ENCODE measurements around the gene CEP68. TPM values are rescaled to one million over a fixed set of nuclear protein-coding genes. Genes with fewer than 3 reads are reported as not detected.

The CEP68 gene
- total RNA-seq, 4 donors from 2014 or later: 11.6 to 32.2 (median 15.9) TPM

- no peaks in the 10 kb centered on the region for H3K36me3 ChIP-seq
- H3K9me3 ChIP-seq: no peaks in the 10 kb centered on the region
- DNase-seq: no peak
- no peak overlapping the region for H3K27ac ChIP-seq
- peaks cover 16 to 83% (median 44%) of the 10 kb centered on the region in 4 donors for H3K4me1 ChIP-seq
- intact Hi-C loops (cut with DNase I; ENCODE audit: low total_unique reads) (no loop called here), in situ Hi-C loops (cut with MboI; ENCODE audit: low pct_ligation_motif_present in 1 of 4, low pct_unique_long_range_greater_than_20kb in 1 of 4, low sequenced_read_pairs in 3 of 4) (loop anchor here in 3 of 4 donors (10.0 to 25.0 kb wide), 3 partner anchors 123 to 500 kb away; no protein-coding TSS in a partner anchor)
- 83 to 93% methylated on average over 3 to 6 of the region's 8 CpGs for WGBS, 2 donors (ENCODE audit: low coverage in 1 of 2)
- H3K27me3 ChIP-seq: no peaks in the 10 kb centered on the region
- no peak for TF ChIP-seq POLR2AphosphoS5 (IDR thresholded peaks at IDR 0.05)
- H3K4me3 ChIP-seq: no peak overlapping the region
These were observed 5.7 kb downstream of the CEP68 start for GRCh38 chr2:65061910-65062339.

GRCh38 chr2:65062843-65063825 lies 6.9 kb downstream of the CEP68 start:
- TF ChIP-seq POLR2A (IDR thresholded peaks at IDR 0.05): no peak
- no peak for TF ChIP-seq EP300 (IDR thresholded peaks at IDR 0.05; ENCODE audit: low read depth)
- no peak for TF ChIP-seq POLR2AphosphoS5 (IDR thresholded peaks at IDR 0.05)
- no peak for TF ChIP-seq CTCF (IDR thresholded peaks at IDR 0.05)
- in situ Hi-C loops (cut with MboI; ENCODE audit: low pct_ligation_motif_present in 1 of 4, low pct_unique_long_range_greater_than_20kb in 1 of 4, low sequenced_read_pairs in 3 of 4): loop anchor here in 3 of 4 donors (10.0 to 25.0 kb wide), 3 partner anchors 122 to 499 kb away; no protein-coding TSS in a partner anchor
- Histone ChIP-seq H3K9me3 (no peaks in the 10 kb centered on the region), H3K36me3 (no peaks in the 10 kb centered on the region), H3K27ac (peak overlapping the region in 2 of 4 donors; percentile 36 to 71), H3K4me3 (no peak overlapping the region), H3K27me3 (no peaks in the 10 kb centered on the region), H3K4me1 (peaks cover 11 to 72% (median 32%) of the 10 kb centered on the region in 4 donors)
- WGBS, 2 donors (ENCODE audit: low coverage in 1 of 2): 58 to 77% methylated on average over 3 to 13 of the region's 13 CpGs
- intact Hi-C loops (cut with DNase I; ENCODE audit: low total_unique reads): no loop called here
- no peak for DNase-seq

- no peak overlapping the region for H3K4me3 ChIP-seq
- DNase-seq: peak; percentile 54
- in situ Hi-C loops (cut with MboI; ENCODE audit: low pct_ligation_motif_present in 1 of 4, low pct_unique_long_range_greater_than_20kb in 1 of 4, low sequenced_read_pairs in 3 of 4): loop anchor here in 3 of 4 donors (10.0 to 25.0 kb wide), 3 partner anchors 120 to 497 kb away; no protein-coding TSS in a partner anchor
- H3K27me3 ChIP-seq: no peaks in the 10 kb centered on the region
- peak overlapping the region; percentile 51 to 74 (median 68) for H3K27ac ChIP-seq
- no peaks in the 10 kb centered on the region for H3K36me3 ChIP-seq
- peak in 2 of 3 donors; percentile 12 to 14 for TF ChIP-seq POLR2AphosphoS5 (IDR thresholded peaks at IDR 0.05)
- peak; percentile 66 to 95 (median 76) for TF ChIP-seq CTCF (IDR thresholded peaks at IDR 0.05)
- no peak for TF ChIP-seq POLR2A (IDR thresholded peaks at IDR 0.05)
- peaks cover 11 to 73% (median 28%) of the 10 kb centered on the region in 4 donors for H3K4me1 ChIP-seq
- 28 to 31% methylated on average over 6 to 14 of the region's 14 CpGs for WGBS, 2 donors (ENCODE audit: low coverage in 1 of 2)
- intact Hi-C loops (cut with DNase I; ENCODE audit: low total_unique reads): no loop called here
- no peaks in the 10 kb centered on the region for H3K9me3 ChIP-seq
These were observed 8.7 kb downstream of the CEP68 start for GRCh38 chr2:65064728-65065552.

- no peak overlapping the region for H3K27ac ChIP-seq
- peaks cover 21 to 65% (median 33%) of the 10 kb centered on the region in 4 donors for H3K4me1 ChIP-seq
- intact Hi-C loops (cut with DNase I; ENCODE audit: low total_unique reads): no loop called here
- TF ChIP-seq CTCF (IDR thresholded peaks at IDR 0.05) (no peak), EP300 (IDR thresholded peaks at IDR 0.05; ENCODE audit: low read depth) (no peak), POLR2AphosphoS5 (IDR thresholded peaks at IDR 0.05) (no peak), POLR2A (IDR thresholded peaks at IDR 0.05) (no peak)
- in situ Hi-C loops (cut with MboI; ENCODE audit: low pct_ligation_motif_present in 1 of 4, low pct_unique_long_range_greater_than_20kb in 1 of 4, low sequenced_read_pairs in 3 of 4): loop anchor here in 3 of 4 donors (10.0 to 25.0 kb wide), 3 partner anchors 117 to 494 kb away; no protein-coding TSS in a partner anchor
- no peak for DNase-seq
- no peaks in the 10 kb centered on the region for H3K27me3 ChIP-seq
- H3K9me3 ChIP-seq: no peaks in the 10 kb centered on the region
- H3K4me3 ChIP-seq: no peak overlapping the region
- WGBS, 2 donors (ENCODE audit: low coverage in 1 of 2): 75% methylated on average over 14 of the region's 14 CpGs; no CpG with 5 or more reads in 1 of the 2 donors
- peaks cover 0 to 4% (median 0%) of the 10 kb centered on the region in 4 donors for H3K36me3 ChIP-seq
These were observed 11.8 kb downstream of the CEP68 start for GRCh38 chr2:65067806-65068553.

Data from transverse colon (tissue), 4 donors.